Measurements from ENCODE around the gene DAGLB.

DNA sequence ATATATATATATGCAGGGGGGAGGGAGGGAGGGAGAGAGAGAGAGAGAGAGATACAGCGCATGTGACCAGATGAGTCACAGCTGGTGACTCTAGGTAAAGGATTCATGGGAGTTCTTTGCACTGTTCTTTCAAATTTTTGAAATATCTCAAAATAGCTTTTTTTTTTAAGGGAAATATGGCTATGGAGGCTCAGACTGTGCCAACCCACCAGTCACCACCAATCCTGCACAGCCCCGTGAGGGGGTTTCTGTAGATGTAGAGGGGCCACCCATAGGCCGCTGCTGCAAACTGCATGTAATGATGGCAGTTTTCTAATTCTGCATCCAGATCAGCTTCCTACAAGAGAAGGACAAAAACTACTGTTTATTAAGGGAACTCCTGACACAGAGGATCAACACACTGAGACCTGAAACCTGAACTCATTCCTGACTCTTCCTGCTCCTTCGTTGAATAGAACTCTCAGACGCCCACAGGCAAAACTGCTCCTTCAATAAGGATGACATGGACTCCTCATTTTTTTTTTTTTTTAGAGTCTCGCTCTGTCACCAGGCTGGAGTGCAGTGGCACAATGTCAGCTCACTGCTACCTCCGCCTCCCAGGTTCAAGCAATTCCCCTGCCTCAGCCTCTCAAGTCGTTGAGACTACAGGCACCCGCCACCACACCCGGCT, 17.3 kb downstream of the DAGLB start:
- TF ChIP-seq, protein P1, sequence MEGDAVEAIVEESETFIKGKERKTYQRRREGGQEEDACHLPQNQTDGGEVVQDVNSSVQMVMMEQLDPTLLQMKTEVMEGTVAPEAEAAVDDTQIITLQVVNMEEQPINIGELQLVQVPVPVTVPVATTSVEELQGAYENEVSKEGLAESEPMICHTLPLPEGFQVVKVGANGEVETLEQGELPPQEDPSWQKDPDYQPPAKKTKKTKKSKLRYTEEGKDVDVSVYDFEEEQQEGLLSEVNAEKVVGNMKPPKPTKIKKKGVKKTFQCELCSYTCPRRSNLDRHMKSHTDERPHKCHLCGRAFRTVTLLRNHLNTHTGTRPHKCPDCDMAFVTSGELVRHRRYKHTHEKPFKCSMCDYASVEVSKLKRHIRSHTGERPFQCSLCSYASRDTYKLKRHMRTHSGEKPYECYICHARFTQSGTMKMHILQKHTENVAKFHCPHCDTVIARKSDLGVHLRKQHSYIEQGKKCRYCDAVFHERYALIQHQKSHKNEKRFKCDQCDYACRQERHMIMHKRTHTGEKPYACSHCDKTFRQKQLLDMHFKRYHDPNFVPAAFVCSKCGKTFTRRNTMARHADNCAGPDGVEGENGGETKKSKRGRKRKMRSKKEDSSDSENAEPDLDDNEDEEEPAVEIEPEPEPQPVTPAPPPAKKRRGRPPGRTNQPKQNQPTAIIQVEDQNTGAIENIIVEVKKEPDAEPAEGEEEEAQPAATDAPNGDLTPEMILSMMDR (conservative IDR thresholded peaks at IDR 0.05; ENCODE audit: low read depth, low read length): peak; percentile 28; the same call in 1 of the 2 replicates
- no peak for TF ChIP-seq EZH2 (IDR thresholded peaks at IDR 0.05; ENCODE audit: low read length, unreplicated experiment)
- no peak for TF ChIP-seq EZH2phosphoT487 (IDR thresholded peaks at IDR 0.05; ENCODE audit: borderline replicate concordance, low read length)

Measured in PC-3 (cell line).